WTC11 (cell line): ENCODE results near the gene AK8. TPM values are rescaled to one million over a fixed set of nuclear protein-coding genes. Genes with fewer than 3 reads are reported as not detected.

Source experiments
- ATAC-seq: fragments of 200-7000 bp; cut with Tn5 transposase; 2 replicates; pipeline ENCODE4 v1.10.0; 2021; ENCODE audit warnings: mild to moderate bottlenecking, moderate library complexity
- CTCF ChIA-PET: fragments of 300-600 bp; sonication (Branson Sonifier 250); formaldehyde crosslinking; loops from one replicate; lab custom pipeline; 2021; ENCODE audit warnings: antibody characterized with exemption; lab: Charles Lee
- POLR2A ChIA-PET: fragments of 350-600 bp; sonication (Branson Sonifier 250); formaldehyde crosslinking; loops from one replicate; lab custom pipeline; 2021; ENCODE audit warnings: antibody characterized with exemption; lab: Charles Lee
- DNase-seq: peaks from one replicate; pipeline ENCODE4 v3.0.0; 2021; ENCODE audit warnings: low spot score
- H3K27ac Mint-ChIP-seq: 2 replicates; pipeline ENCODE4 v1.8.0; 2021; ENCODE audit warnings: mixed read lengths
- H3K27me3 Mint-ChIP-seq: 2 replicates; pipeline ENCODE4 v1.8.0; 2021; ENCODE audit warnings: low read depth, mild to moderate bottlenecking, moderate library complexity, mixed read lengths
- H3K36me3 Mint-ChIP-seq: 2 replicates; pipeline ENCODE4 v1.8.0; 2021; ENCODE audit warnings: mixed read lengths
- H3K4me1 Mint-ChIP-seq: 2 replicates; pipeline ENCODE4 v1.8.0; 2022; ENCODE audit warnings: mixed read lengths
- H3K4me3 Mint-ChIP-seq: 2 replicates; pipeline ENCODE4 v1.8.0; 2021; ENCODE audit warnings: mild to moderate bottlenecking, moderate library complexity, mixed read lengths
- H3K9me3 Mint-ChIP-seq: 2 replicates; pipeline ENCODE4 v1.8.0; 2021; ENCODE audit warnings: mixed read lengths
- AFF4 ChIP-seq: sonication (generic); formaldehyde crosslinking; IDR thresholded peaks from 2 replicates; pipeline ENCODE4 v1.8.1; 2023; ENCODE audit warnings: mild to moderate bottlenecking, missing genetic modification reagents, borderline replicate concordance
- CREB1 ChIP-seq: sonication (generic); formaldehyde crosslinking; IDR thresholded peaks from 2 replicates; pipeline ENCODE4 v1.8.0; 2023; ENCODE audit warnings: mild to moderate bottlenecking, missing genetic modification reagents
- CTCF ChIP-seq: fragments of 200-600 bp; IDR thresholded peaks from 2 replicates; pipeline ENCODE4 v1.8.0; 2022; ENCODE audit warnings: antibody characterized with exemption
- E2F5 ChIP-seq: sonication (generic); formaldehyde crosslinking; IDR thresholded peaks from 2 replicates; pipeline ENCODE4 v1.8.1; 2022; ENCODE audit warnings: mild to moderate bottlenecking, moderate library complexity, missing genetic modification reagents
- ESRRA ChIP-seq: sonication (generic); formaldehyde crosslinking; IDR thresholded peaks from 2 replicates; pipeline ENCODE4 v1.8.1; 2022; ENCODE audit warnings: mild to moderate bottlenecking, missing genetic modification reagents, borderline replicate concordance
- GRHL2 ChIP-seq: fragments of 250-450 bp; sonication (Bioruptor Pico); IDR thresholded peaks from 2 replicates; pipeline ENCODE4 v1.8.0; 2022; ENCODE audit warnings: mild to moderate bottlenecking, moderate library complexity; ENCODE audit not compliant: insufficient replicate concordance, severe bottlenecking
- IRF2 ChIP-seq: sonication (generic); formaldehyde crosslinking; IDR thresholded peaks from 2 replicates; pipeline ENCODE4 v1.8.0; 2022; ENCODE audit warnings: low read depth, missing genetic modification reagents, borderline replicate concordance
- JUN ChIP-seq: sonication (generic); formaldehyde crosslinking; IDR thresholded peaks from 2 replicates; pipeline ENCODE4 v1.8.0; 2023; ENCODE audit warnings: mild to moderate bottlenecking, missing genetic modification reagents
- MAX ChIP-seq: sonication (generic); formaldehyde crosslinking; IDR thresholded peaks from 2 replicates; pipeline ENCODE4 v1.8.0; 2022; ENCODE audit warnings: mild to moderate bottlenecking, missing genetic modification reagents
- NFE2L1 ChIP-seq: sonication (generic); formaldehyde crosslinking; IDR thresholded peaks from 2 replicates; pipeline ENCODE4 v1.8.1; 2023; ENCODE audit warnings: missing genetic modification reagents
- NR2C2 ChIP-seq: sonication (generic); formaldehyde crosslinking; IDR thresholded peaks from 2 replicates; pipeline ENCODE4 v1.8.0; 2022; ENCODE audit warnings: mild to moderate bottlenecking, missing genetic modification reagents
- OVOL2 ChIP-seq: fragments of 250-450 bp; sonication (Bioruptor Pico); IDR thresholded peaks from 2 replicates; pipeline ENCODE4 v1.9.0; 2021; ENCODE audit warnings: mild to moderate bottlenecking, borderline replicate concordance
- SMAD3 ChIP-seq: sonication (generic); formaldehyde crosslinking; IDR thresholded peaks from 2 replicates; pipeline ENCODE4 v1.8.0; 2022; ENCODE audit warnings: missing genetic modification reagents, mild to moderate bottlenecking, borderline replicate concordance
- SMAD4 ChIP-seq: sonication (generic); formaldehyde crosslinking; IDR thresholded peaks from 2 replicates; pipeline ENCODE4 v1.8.0; 2022; ENCODE audit warnings: mild to moderate bottlenecking, missing genetic modification reagents
- SOX15 ChIP-seq: fragments of 250-450 bp; sonication (Bioruptor Pico); IDR thresholded peaks from 2 replicates; pipeline ENCODE4 v1.9.0; 2021; ENCODE audit warnings: mild to moderate bottlenecking
- STAT6 ChIP-seq: sonication (generic); formaldehyde crosslinking; conservative IDR thresholded peaks from 2 replicates; pipeline ENCODE4 v1.8.1; 2023; ENCODE audit warnings: mild to moderate bottlenecking, low read depth, missing genetic modification reagents, moderate library complexity
- ZNF138 ChIP-seq: sonication (generic); formaldehyde crosslinking; conservative IDR thresholded peaks from 2 replicates; pipeline ENCODE4 v1.8.1; 2022; ENCODE audit warnings: mild to moderate bottlenecking, moderate library complexity, missing genetic modification reagents
- ZNF232 ChIP-seq: sonication (generic); formaldehyde crosslinking; IDR thresholded peaks from 2 replicates; pipeline ENCODE4 v1.8.0; 2022; ENCODE audit warnings: mild to moderate bottlenecking, missing genetic modification reagents
- ZNF263 ChIP-seq: sonication (generic); formaldehyde crosslinking; IDR thresholded peaks from 2 replicates; pipeline ENCODE4 v1.8.1; 2022; ENCODE audit warnings: low read depth, mild to moderate bottlenecking, moderate library complexity, missing genetic modification reagents
- ZNF416 ChIP-seq: fragments of 250-450 bp; sonication (Bioruptor Pico); IDR thresholded peaks from 2 replicates; pipeline ENCODE4 v1.9.0; 2021; ENCODE audit warnings: mild to moderate bottlenecking, inconsistent platforms
- ZNF425 ChIP-seq: fragments of 250-450 bp; sonication (Bioruptor Pico); conservative IDR thresholded peaks from 2 replicates; pipeline ENCODE4 v1.9.0; 2021; ENCODE audit warnings: mild to moderate bottlenecking
- ZNF512 ChIP-seq: sonication (generic); formaldehyde crosslinking; IDR thresholded peaks from 2 replicates; pipeline ENCODE4 v1.8.1; 2022; ENCODE audit warnings: missing genetic modification reagents, borderline replicate concordance
- total RNA-seq: library from RNA; stranded (reverse); gene quantifications from 3 replicates; pipeline ENCODE4 v1.2.3, GENCODE V29; 2021

Gene AK8
- total RNA-seq, 1 experiment from 2014 or later = 0.48 TPM

- CTCF ChIA-PET = interaction anchor here (0.6 to 2.4 kb wide), 11 partner anchors 9 to 147 kb away, joined by 3 to 12 read pairs (median 4); partner anchors contain the start of genes DDX31, GTF3C4 and TSC1
- Mint-ChIP-seq H3K27me3 (peaks cover 69% of the 10 kb centered on the region), H3K27ac (no peak overlapping the region)
Measured at GRCh38 chr9:132797861-132798659, 80.0 kb downstream of the AK8 start.

GRCh38 chr9:132795511-132796303, 82.4 kb downstream of the AK8 start:
- peaks cover 93% of the 10 kb centered on the region for H3K27me3 Mint-ChIP-seq
- POLR2A ChIA-PET = no interaction called here
- no peak for TF ChIP-seq STAT6 (CRISPR knock-in tag)
- no peak for TF ChIP-seq ESRRA (CRISPR knock-in tag)
- no peak for TF ChIP-seq ZNF512 (CRISPR knock-in tag)
- TF ChIP-seq SMAD3 (CRISPR knock-in tag) = no peak
- TF ChIP-seq IRF2 = no peak
- TF ChIP-seq CTCF = no peak
- no peak for TF ChIP-seq AFF4 (CRISPR knock-in tag)
- TF ChIP-seq ZNF416 (CRISPR knock-in tag) = no peak
- no peak for TF ChIP-seq ZNF263 (CRISPR knock-in tag)
- no peak for TF ChIP-seq ZNF425
- no peak for TF ChIP-seq ZNF232 (CRISPR knock-in tag)
- TF ChIP-seq SOX15 = no peak
- TF ChIP-seq MAX (CRISPR knock-in tag) = no peak

More at GRCh38 chr9:132797861-132798659, 80.0 kb downstream of the AK8 start:
- POLR2A ChIA-PET = interaction anchor here (0.7 kb wide), 1 partner anchor 112 kb away, joined by 7 read pairs; no protein-coding TSS in a partner anchor
- no peak for TF ChIP-seq OVOL2
- TF ChIP-seq ZNF138 (CRISPR knock-in tag) = no peak
- TF ChIP-seq E2F5 (CRISPR knock-in tag) = no peak
- TF ChIP-seq NFE2L1 (CRISPR knock-in tag) = no peak
- TF ChIP-seq SMAD4 = no peak
- no peak for TF ChIP-seq GRHL2 (CRISPR knock-in tag)
- TF ChIP-seq JUN = no peak
- TF ChIP-seq CREB1 = no peak
- TF ChIP-seq NR2C2 (CRISPR knock-in tag) = no peak
- ATAC-seq = no peak
- Mint-ChIP-seq H3K36me3 (no peaks in the 10 kb centered on the region), H3K4me1 (peaks cover 8% of the 10 kb centered on the region; the same call in 1 of the 2 replicates), H3K9me3 (no peaks in the 10 kb centered on the region), H3K4me3 (no peak overlapping the region)
- DNase-seq = no peak

More at GRCh38 chr9:132795511-132796303, 82.4 kb downstream of the AK8 start:
- Mint-ChIP-seq H3K9me3 (peaks cover 4% of the 10 kb centered on the region), H3K4me3 (no peak overlapping the region), H3K27ac (no peak overlapping the region), H3K36me3 (no peaks in the 10 kb centered on the region), H3K4me1 (peaks cover 8% of the 10 kb centered on the region; the same call in 1 of the 2 replicates)
- CTCF ChIA-PET = no interaction called here
- no peak for DNase-seq
- ATAC-seq = no peak
